Small intestine (tissue), 7 donors: ENCODE measurements around the gene PTGES3. TPM values are rescaled to one million over a fixed set of nuclear protein-coding genes. Genes with fewer than 3 reads are reported as not detected.

Experiments
- DNase-seq, 2 donors: peaks; one replicate each; pipeline versions ENCODE4 v3.0.0 to v3.0.0-alpha.2; 2013
- FAIRE-seq: peaks from 2 replicates; lab custom pipeline; 2012; peaks lifted over from hg19 to GRCh38; lab: Jason Lieb, UNC
- H3K27ac ChIP-seq, 3 donors: one replicate each; pipeline ENCODE4 v1.5.1; 2013; ENCODE audit warnings: low read length in 2 of 3, mild to moderate bottlenecking in 2 of 3, control low read depth in 1 of 3, inconsistent platforms in 1 of 3, low read depth in 1 of 3, moderate library complexity in 1 of 3
- H3K27me3 ChIP-seq, 3 donors: one replicate each; pipeline ENCODE4 v1.6.1; 2013; ENCODE audit warnings: low read length in 3 of 3, inconsistent platforms in 1 of 3; ENCODE audit not compliant: control insufficient read depth in 3 of 3, insufficient read depth in 3 of 3
- H3K36me3 ChIP-seq, 3 donors: one replicate each; pipeline ENCODE4 v1.6.1; 2013; ENCODE audit warnings: low read length in 3 of 3, inconsistent platforms in 1 of 3, low read depth in 1 of 3, mild to moderate bottlenecking in 1 of 3, moderate library complexity in 1 of 3; ENCODE audit not compliant: control insufficient read depth in 3 of 3, insufficient read depth in 2 of 3
- H3K4me1 ChIP-seq, 3 donors: one replicate each; pipeline ENCODE4 v1.6.1; 2013; ENCODE audit warnings: low read length in 2 of 3, inconsistent platforms in 1 of 3, low read depth in 1 of 3, mild to moderate bottlenecking in 1 of 3, moderate library complexity in 1 of 3; ENCODE audit not compliant: control insufficient read depth in 3 of 3, insufficient read depth in 2 of 3
- H3K4me3 ChIP-seq, 3 donors: one replicate each; pipeline ENCODE4 v1.5.1; 2013; ENCODE audit warnings: low read length in 3 of 3, control low read depth in 1 of 3, inconsistent platforms in 1 of 3, low read depth in 1 of 3, mild to moderate bottlenecking in 1 of 3, moderate library complexity in 1 of 3
- H3K9me3 ChIP-seq, 2 donors: one replicate each; pipeline ENCODE4 v1.6.1; 2013; ENCODE audit warnings: low read depth in 1 of 2, low read length in 1 of 2; ENCODE audit not compliant: control insufficient read depth in 2 of 2, insufficient read depth in 1 of 2
- WGBS, 3 donors: extraction: QIAGEN DNeasy Blood & Tissue Kit; methylation state at CpG; one replicate each; pipeline ENCODE4 v1.1.7; 2013; 5-methylcytosine and 5-hydroxymethylcytosine counted together
- polyA plus RNA-seq, 4 donors: library from polyadenylated mRNA; stranded (reverse) in 3 of 4; unstranded in 1 of 4; fragments of 200-250 nt in 3 of 4; fragments of 120-200 nt in 1 of 4; gene quantifications; one replicate each; pipeline versions ENCODE4 v1.2.1 to v1.2.3, GENCODE V29; 2013
- donor health status: healthy with polysubstance abuse.
- donor health status: control.
- donor health status: control.
- donor health status: Bipolar disorder and iron deficiency.
- donor health status: healthy.

PTGES3 gene
- polyA plus RNA-seq, 4 donors: 130 to 235 (median 180) TPM

- no peak for DNase-seq
Observed at GRCh38 chr12:56679883-56680575, 8.1 kb downstream of the PTGES3 start.

GRCh38 chr12:56678852-56679251 lies 9.2 kb downstream of the PTGES3 start:
- Histone ChIP-seq H3K36me3 (peaks cover 0 to 58% (median 0%) of the 10 kb centered on the region in 3 donors), H3K4me1 (peaks cover 7 to 17% (median 10%) of the 10 kb centered on the region in 3 donors), H3K27ac (no peak overlapping the region), H3K27me3 (no peaks in the 10 kb centered on the region), H3K4me3 (no peak overlapping the region), H3K9me3 (no peaks in the 10 kb centered on the region)
- FAIRE-seq (no peak), DNase-seq (no peak)
- WGBS, 3 donors: 83 to 90% (median 89%) methylated on average over 2 of the region's 2 CpGs

More at GRCh38 chr12:56679883-56680575, 8.1 kb downstream of the PTGES3 start:
- WGBS, 3 donors: 79 to 83% (median 82%) methylated on average over 13 of the region's 13 CpGs
- peaks cover 0 to 57% (median 0%) of the 10 kb centered on the region in 3 donors for H3K36me3 ChIP-seq
- peaks cover 7 to 17% (median 10%) of the 10 kb centered on the region in 3 donors for H3K4me1 ChIP-seq
- FAIRE-seq: no peak
- no peak overlapping the region for H3K4me3 ChIP-seq
- H3K27me3 ChIP-seq: no peaks in the 10 kb centered on the region
- H3K9me3 ChIP-seq: no peaks in the 10 kb centered on the region
- H3K27ac ChIP-seq: no peak overlapping the region

GRCh38 chr12:56677680-56678079 lies 10.4 kb downstream of the PTGES3 start:
- H3K36me3 ChIP-seq: peaks cover 0 to 50% (median 0%) of the 10 kb centered on the region in 3 donors
- FAIRE-seq (no peak), DNase-seq (no peak)
- H3K9me3 ChIP-seq: no peaks in the 10 kb centered on the region
- peaks cover 7 to 17% (median 10%) of the 10 kb centered on the region in 3 donors for H3K4me1 ChIP-seq
- no peak overlapping the region for H3K4me3 ChIP-seq
- WGBS, 3 donors: 8 to 55% (median 28%) methylated on average over 1 of the region's 1 CpG
- no peaks in the 10 kb centered on the region for H3K27me3 ChIP-seq
- peak overlapping the region in 1 of 3 donors; percentile 57 for H3K27ac ChIP-seq

GRCh38 chr12:56676851-56677580 lies 11.1 kb downstream of the PTGES3 start:
- Histone ChIP-seq H3K4me1 (peaks cover 3 to 17% (median 4%) of the 10 kb centered on the region in 3 donors), H3K27ac (peak overlapping the region in 1 of 3 donors; percentile 57), H3K36me3 (peaks cover 0 to 46% (median 0%) of the 10 kb centered on the region in 3 donors), H3K9me3 (no peaks in the 10 kb centered on the region), H3K4me3 (no peak overlapping the region), H3K27me3 (no peaks in the 10 kb centered on the region)
- DNase-seq (peak; percentile 47 to 75), FAIRE-seq (no peak)
- WGBS, 3 donors: 34 to 67% (median 52%) methylated on average over 10 to 11 of the region's 11 CpGs

GRCh38 chr12:56671608-56672007 lies 16.5 kb downstream of the PTGES3 start:
- H3K27me3 ChIP-seq: no peaks in the 10 kb centered on the region
- no peak overlapping the region for H3K4me3 ChIP-seq
- H3K36me3 ChIP-seq: peaks cover 11 to 43% (median 13%) of the 10 kb centered on the region in 3 donors
- peaks cover 0 to 25% (median 0%) of the 10 kb centered on the region in 3 donors for H3K4me1 ChIP-seq
- peak overlapping the region in 1 of 3 donors; percentile 62 for H3K27ac ChIP-seq
- no peaks in the 10 kb centered on the region for H3K9me3 ChIP-seq
- no peak for FAIRE-seq
- 42 to 65% (median 47%) methylated on average over 2 of the region's 2 CpGs for WGBS, 3 donors
- DNase-seq: no peak

- no peak for FAIRE-seq
- Histone ChIP-seq H3K27me3 (no peaks in the 10 kb centered on the region), H3K4me1 (peaks cover 0 to 24% (median 0%) of the 10 kb centered on the region in 3 donors), H3K9me3 (no peaks in the 10 kb centered on the region), H3K4me3 (no peak overlapping the region), H3K36me3 (peaks cover 11 to 45% (median 13%) of the 10 kb centered on the region in 3 donors), H3K27ac (peak overlapping the region in 1 of 3 donors; percentile 32)
- 79 to 82% (median 81%) methylated on average over 4 of the region's 4 CpGs for WGBS, 3 donors
- no peak for DNase-seq
Observed at GRCh38 chr12:56670836-56671235, 17.2 kb downstream of the PTGES3 start.

GRCh38 chr12:56668197-56668457 lies 20.0 kb downstream of the PTGES3 start:
- no peaks in the 10 kb centered on the region for H3K9me3 ChIP-seq
- WGBS, 3 donors: 76 to 90% (median 85%) methylated on average over 2 of the region's 2 CpGs
- peaks cover 0 to 24% (median 0%) of the 10 kb centered on the region in 3 donors for H3K4me1 ChIP-seq
- no peak overlapping the region for H3K27ac ChIP-seq
- H3K36me3 ChIP-seq: peaks cover 14 to 45% (median 20%) of the 10 kb centered on the region in 3 donors
- no peak overlapping the region for H3K4me3 ChIP-seq
- DNase-seq (no peak), FAIRE-seq (no peak)
- H3K27me3 ChIP-seq: no peaks in the 10 kb centered on the region

GRCh38 chr12:56661979-56662638 lies 26.0 kb downstream of the PTGES3 start:
- FAIRE-seq (no peak), DNase-seq (no peak)
- Histone ChIP-seq H3K4me3 (no peak overlapping the region), H3K9me3 (no peaks in the 10 kb centered on the region), H3K27ac (no peak overlapping the region), H3K36me3 (peaks cover 6 to 29% (median 9%) of the 10 kb centered on the region in 3 donors), H3K27me3 (no peaks in the 10 kb centered on the region), H3K4me1 (peaks cover 0 to 2% (median 0%) of the 10 kb centered on the region in 3 donors)
- 91 to 95% (median 92%) methylated on average over 13 of the region's 13 CpGs for WGBS, 3 donors
